Embryonic facial prominence (tissue), 1 donor: ENCODE data around the gene CLDN10.

Experiments used
- DNase-seq: peaks from one replicate; pipeline ENCODE4 v3.0.0-alpha.2; 2016; ENCODE audit errors: extremely low spot score

Gene CLDN10

DNA sequence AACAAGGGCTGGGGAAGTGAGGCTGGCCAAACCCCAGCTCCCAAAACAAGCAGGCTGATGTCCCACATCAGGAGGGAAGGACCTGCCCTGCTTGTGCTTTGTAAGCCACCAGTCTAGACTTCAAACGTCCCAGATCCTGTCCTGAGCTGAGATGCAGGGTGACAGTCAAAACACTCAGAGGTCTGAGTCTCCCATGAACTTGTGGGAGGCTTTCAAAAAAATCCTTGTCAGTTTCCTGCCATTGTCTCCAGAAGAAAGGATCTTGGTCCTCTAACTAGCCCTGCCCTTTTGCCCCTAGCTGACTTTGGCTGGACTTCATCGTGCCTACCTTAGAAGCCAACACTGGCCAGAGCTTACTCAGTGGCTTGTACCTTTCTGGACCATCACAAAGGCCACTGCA lies 48.7 kb downstream of the CLDN10 start:
- no peak for DNase-seq

DNA sequence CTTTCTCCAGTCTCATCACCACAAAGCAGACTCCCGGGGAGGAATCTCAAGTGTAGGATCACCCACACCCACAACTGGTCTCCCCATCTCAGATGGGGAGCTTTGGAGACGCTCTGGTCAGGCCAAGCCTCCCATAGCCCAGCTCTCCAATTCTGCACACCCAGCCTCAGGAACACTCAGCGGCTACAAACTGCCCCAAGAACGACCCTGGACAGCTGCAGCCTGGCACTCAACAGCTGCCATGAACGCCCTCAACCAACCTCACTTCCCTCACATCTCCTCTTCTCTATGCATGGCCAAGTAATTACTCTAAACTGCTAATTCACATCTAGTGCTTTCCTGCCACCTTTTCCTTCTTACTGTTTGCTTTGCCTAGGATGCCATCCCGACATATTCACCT lies 49.4 kb downstream of the CLDN10 start:
- no peak for DNase-seq

DNA sequence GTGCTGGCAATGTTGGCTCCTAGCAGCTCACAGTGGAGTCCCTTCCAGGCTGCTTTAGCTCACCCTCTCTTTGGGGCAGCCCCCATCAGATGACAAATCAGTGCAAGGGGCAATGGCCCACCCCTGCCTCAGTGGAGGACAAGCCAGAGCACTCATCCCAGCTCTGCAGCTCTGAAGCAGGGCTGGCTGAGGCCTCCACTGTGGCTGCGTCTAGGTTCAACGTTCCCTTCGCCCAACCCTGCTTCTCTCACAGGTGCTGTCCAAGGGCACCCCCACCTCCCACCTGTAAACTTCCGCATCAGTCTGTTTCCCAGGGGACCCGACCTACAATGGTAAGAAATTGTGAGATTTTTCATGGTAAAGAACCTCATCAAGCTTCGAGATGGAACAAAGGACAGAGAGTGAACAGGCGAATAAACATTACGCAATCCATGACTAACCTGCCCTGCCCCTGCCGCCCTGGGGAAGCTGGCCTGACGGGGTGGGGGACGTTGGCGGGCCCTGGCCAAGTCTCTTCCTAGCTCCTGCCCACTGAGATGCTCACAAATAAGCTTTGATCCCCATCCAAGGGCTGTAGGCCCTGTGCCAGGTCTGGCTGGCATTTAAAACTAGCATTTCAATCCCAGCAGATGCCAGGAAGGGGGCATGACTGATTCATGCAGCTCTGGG lies 51.5 kb downstream of the CLDN10 start:
- DNase-seq = no peak

DNA sequence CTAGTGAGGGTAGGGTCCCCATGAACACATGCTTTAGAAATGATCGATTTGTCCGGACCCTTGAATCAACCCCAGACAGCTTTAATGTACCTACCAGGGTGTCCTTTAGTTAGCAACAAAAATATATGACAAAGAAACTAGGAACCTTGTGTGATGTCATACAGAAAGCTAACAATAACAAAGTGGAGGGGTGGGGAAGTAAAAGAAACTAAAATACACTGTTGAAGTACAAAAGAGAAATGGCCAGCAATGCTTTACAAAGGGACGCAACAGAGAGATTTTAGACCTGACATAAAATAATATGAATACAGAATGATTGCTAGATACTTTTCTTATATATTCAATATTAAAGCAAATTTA lies 52.0 kb downstream of the CLDN10 start:
- no peak for DNase-seq

DNA sequence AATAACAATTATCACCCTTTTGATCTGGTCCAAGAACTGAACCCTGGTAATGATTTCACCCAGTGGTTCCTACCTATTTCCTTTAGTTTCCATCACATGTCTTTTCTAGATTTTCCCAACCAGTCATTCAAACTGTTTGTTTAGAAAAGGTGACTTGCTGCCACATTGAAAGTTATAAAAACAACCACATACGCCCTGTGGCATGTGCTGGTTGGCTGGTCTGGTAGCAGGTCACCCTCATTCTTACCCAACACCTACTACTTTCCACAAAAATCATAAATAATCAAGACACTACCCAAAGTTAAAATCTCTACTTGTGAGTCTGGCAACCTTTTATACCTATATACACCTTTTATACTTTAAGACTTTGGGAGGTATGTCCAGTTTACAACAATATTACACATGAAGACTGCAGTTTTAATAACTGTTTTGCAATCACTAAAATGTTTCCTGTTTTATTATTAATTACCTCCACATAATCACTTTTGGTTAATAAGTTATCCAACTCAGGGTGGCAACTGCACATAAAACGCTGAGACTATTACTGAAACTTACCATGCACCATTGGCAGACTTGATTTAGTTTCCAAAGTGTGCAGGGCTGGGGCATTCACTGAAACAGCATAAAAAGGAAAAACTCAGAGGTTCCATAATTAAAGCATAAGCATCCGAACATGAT lies 53.1 kb downstream of the CLDN10 start:
- no peak for DNase-seq

DNA sequence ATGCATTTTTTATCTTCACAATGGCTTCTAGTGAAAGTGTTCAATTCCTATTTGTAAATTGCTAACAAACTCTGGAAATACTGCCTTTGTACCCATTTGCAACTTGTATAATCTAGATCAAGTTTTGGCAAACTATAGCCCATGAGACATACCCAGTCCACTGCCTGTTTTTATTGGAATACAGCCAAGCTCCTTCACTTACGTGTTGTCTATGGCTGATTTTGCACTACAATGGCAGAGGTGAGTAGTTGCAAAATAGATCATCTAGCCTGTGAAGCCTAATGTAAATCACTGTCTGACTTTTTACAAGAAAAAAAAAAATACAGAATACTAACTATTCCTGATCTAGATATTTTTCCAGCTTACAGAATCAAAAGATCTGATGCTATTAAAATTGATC lies 54.8 kb downstream of the CLDN10 start:
- DNase-seq = no peak

DNA sequence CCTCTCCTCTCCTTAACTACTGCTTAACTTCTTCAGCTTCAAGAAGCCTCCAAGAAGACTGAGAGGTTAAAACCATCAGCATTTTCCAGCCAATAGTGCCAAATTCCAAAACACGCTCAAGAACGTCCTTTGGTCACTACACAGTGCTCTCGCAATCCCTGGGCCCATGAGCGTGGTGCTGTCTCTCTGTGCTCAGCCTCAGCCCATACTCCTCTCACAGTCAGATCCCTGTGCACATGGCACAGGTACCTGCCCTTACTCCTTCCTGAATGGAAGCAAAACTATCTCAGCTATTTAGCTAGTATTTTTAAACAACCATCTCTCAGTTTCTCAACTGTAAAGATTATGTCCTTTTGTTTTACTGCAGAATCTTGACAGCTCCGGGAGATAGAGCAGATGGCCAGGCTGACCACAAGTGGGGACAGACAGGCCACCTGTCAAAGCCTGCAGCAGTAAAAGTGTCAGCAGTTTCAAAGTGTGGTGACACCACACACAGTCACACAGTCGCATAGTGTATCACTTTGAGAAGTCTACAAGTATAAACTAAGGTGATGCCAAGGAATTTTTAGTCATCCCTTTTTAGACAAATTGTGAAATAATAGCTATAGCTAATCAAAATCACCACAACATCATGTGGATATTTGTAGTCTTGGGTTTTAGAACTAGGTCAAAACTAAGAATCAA lies 56.3 kb downstream of the CLDN10 start:
- DNase-seq = no peak

DNA sequence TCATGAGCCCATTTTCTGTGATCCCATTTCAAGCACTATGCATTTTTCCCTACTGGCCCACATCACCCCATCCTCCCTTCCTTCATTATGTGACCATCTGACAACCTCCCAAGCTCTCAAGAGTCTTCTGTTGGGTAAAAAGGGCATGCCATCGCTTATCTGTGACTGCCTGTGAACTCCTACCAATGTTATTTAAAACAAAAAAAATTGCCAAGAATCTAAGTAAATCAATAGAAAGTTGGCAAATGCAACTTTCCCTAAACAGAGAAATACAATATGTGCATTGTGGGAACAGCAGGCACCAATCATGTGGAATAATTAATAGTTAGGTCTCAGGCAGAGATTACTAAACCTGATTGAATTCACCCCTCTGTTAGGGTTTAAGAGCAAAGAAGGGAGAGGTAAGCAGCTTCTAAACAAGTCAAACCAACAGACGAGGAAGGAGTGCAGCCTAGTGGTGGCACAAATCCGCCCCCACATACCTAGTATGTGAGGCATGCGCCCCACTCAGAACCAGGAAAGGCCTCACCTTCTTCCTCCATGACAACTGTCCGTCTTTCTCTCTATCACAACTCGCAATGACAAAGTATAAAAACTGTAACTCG lies 62.2 kb downstream of the CLDN10 start:
- no peak for DNase-seq

DNA sequence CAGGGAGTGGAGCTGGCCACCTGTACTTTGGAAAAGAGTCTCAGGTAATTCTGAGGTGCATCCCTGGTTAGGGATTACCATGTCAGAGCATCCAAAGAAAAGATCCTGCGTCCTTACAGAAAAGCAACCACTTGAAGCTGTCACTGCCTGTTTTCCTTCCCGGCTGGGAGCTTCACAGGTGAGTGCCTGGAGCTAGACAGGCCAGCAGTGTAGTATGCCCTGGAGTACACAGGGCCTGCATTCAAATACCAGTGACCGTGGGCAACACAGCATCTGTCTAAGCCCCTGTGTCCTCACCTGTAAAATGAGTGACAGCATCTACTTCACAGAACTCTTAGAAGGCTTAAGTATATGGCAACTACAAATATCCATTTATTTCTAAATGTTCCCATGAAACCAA lies 63.0 kb downstream of the CLDN10 start:
- DNase-seq = no peak

DNA sequence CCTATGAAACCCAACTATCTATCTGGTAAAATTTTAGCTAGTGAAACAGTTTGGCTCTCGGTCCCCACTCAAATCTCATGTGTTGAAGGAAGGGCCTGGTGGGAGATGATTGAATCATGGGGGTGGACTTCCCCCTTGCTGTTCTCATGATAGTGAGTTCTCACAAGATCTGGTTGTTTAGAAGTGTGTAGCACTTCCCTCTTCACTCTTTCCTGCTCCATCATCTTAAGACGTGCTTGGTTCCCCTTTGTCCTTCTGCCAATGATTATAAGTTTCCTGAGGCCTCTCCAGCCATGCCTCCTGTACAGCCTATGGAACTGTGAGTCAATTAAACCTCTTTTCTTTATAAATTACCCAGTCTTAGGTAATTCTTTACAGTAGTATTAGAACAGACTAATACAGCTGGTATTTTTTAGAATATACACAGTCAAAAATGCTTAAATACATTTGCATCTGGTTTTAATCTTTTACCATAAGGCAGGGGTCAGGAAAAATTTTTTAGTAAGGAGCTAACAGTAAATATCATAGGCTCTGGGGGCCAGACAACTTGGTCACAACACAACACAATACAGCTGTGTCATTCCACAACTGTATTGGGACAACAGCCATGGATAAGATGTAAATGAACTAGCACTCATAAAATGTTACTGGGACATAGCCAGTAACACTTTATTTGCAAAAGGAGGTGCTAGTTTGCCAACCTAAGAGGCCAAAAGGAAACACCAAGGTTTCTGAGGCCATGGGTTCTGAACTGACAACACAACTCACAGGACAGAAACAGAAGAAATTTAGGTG lies 67.7 kb downstream of the CLDN10 start:
- DNase-seq = no peak

DNA sequence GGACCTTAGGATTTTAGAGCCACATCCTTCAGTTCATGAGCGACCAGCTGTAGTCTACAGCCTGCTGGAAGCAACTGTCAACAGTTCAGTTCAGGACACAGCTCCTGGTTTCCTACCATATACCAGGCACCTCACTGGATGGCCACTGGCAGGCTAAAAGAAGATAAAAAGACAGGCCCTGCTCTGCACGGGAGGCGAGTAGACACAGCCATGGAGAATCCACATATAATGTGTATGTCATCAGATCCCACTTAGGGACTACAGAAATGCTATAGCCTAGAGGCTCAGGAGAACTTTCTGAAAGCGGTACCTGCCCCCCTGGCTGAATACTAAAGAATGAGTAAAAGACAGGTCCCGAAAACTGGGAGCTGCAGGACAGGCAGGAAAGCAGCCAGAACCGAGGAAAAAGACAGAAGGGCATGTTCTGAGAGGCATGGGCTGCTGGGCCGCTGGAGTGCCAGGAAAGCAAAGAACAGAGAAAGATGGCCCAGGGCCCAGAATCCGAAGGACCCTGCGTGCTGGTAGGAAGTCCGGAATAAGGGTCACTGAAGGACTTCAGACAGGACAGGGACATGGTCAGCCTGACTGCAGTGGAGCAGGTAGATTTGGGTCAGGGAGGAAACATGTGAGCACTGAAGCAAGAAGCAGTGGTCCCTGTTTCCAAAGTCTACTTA lies 68.4 kb downstream of the CLDN10 start:
- no peak for DNase-seq

DNA sequence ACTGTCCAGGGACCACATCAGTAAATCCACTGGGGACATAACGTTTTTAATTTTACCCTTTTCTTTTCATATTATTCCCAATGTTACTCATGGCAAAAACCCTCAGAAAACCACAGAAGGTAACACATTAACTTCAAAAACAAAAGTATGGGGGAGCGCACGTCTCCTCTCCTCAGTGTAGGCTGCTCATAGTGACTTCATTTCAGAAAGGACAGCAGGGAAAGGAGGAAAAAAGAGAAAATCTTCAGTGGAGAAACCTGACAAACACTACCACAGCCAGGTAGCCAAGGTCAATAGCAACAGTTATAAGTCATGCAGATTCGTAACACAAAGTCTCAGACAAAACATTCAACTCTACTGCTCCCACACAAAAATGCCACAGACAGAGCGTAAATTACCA lies 70.6 kb downstream of the CLDN10 start:
- no peak for DNase-seq

DNA sequence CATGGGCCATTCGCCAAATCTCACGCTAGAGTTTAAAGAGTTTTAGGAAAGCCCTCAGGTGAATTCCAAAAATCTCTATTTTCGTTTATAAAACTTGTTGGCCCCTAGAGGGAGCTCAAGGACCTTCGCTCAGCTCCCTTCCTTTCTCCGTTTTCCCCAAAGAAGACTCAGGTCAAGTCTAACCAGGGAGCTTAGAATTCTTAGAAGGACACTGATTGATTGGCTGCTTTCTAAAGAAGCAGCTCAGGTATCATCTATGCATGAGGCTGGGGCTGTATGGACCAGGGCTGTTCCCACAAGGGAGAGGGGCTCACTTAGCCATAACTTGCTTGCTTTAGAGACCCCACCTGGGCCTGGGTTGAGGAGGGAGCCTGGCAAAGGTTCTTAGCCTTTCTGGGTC lies 71.5 kb downstream of the CLDN10 start:
- DNase-seq = peak; percentile 31

DNA sequence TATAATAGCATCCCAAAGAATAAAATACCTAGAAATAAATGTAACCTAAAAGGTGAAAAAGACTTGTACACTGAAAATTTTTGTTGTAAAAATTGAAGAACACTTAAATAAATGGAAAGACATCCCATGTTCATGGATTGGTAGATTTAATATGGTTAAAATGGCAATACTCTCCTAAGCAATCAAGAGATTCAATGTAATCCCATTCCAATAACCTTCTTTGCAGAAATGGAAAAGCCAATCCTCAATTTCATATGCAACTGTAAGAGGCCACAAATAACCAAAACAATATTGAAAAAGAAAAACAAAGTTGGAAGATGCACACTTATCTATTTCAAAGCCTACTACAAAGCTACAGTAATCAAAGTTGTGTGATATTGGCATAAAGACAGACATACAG lies 74.2 kb downstream of the CLDN10 start:
- no peak for DNase-seq

DNA sequence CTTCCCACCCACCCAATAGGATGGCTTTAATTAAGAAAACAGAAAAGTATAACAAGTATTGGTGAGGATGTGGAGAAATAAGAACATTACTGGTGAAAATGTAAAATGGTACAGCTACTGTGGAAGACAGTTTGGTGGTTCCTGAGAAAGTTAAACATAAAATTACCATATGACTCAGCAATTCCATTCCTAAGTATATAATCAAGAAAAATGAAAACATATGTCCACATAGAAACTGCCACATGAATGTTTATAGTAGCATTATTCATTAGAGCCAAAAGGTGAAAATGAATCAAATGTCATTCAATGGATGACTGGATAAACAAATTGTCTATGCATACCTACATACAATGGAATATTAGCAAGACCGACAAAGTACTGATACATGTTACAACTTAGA lies 75.1 kb downstream of the CLDN10 start:
- no peak for DNase-seq

DNA sequence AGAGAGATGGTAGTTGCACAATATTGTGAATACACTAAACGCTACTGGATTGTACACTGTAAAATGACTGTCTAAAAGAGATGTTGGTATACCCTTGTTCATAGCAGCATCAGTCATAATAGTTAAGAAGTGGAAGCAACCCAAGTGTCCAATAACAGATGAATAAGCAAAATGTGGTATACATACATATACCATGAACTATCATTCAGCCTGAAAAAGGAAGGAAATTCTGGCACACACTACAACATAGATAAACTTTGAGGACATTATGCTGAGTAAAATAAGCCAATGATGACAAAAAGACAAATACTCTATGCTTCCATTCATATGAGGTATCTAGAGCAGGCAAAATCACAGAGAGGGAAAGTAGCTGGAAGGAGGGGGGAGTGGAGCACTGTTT lies 76.0 kb downstream of the CLDN10 start:
- no peak for DNase-seq

DNA sequence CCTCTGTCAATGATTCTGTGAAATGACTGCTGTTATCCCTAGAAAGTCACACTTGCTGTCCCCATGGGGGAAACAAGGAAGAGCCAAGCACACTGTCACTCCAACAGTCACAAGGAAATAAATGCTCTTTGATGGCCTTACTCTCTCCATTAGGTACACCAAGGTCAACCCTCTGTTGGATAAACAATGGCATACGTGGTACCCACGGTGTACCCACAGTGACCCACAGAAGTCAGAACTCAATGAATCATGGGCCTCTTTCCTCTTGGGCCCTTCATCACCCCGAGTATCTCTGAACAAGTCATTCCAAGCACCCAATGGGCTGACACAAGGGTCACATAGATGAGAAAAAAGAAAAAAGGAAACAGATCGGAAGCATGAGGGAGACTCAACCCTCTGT lies 76.6 kb downstream of the CLDN10 start:
- DNase-seq = no peak
